Measurements from ENCODE around the gene SV2A.

The SV2A gene

GRCh38 chr1:149888999-149889289 lies 28.7 kb downstream of the SV2A start:
- ChIA-PET CTCF (interaction anchor here (0.9 to 2.4 kb wide), 10 partner anchors 14 to 298 kb away, joined by 3 to 14 read pairs (median 4); partner anchors contain the start of gene OTUD7B), POLR2A (interaction anchor here (2.6 to 4.0 kb wide), 4 partner anchors 40 to 298 kb away, joined by 6 to 48 read pairs (median 22); partner anchors contain the start of genes MTMR11 and SF3B4)
- 0 out of 2 replicates have a peak, but pooled peaks cover 2% of the 10 kb centered on the region for H3K4me1 ChIP-seq (ENCODE audit: control insufficient read depth, insufficient read depth, low read length)
- TF ChIP-seq ZNF626 (tag by site-specific recombination; IDR thresholded peaks at IDR 0.05) (no peak), ZNF280D (tag by site-specific recombination; IDR thresholded peaks at IDR 0.05) (no peak), IKZF3 (tag by site-specific recombination; IDR thresholded peaks at IDR 0.05) (0 out of 2 replicates have a peak, but pooled peaks have one; percentile 14), BCL6B (tag by site-specific recombination; IDR thresholded peaks at IDR 0.05) (peak; percentile 71; the same call in 1 of the 2 replicates), ZNF366 (tag by site-specific recombination; conservative IDR thresholded peaks at IDR 0.05) (peak; percentile 17), MYNN (tag by site-specific recombination; IDR thresholded peaks at IDR 0.05; ENCODE audit: borderline replicate concordance) (no peak), ZBTB48 (tag by site-specific recombination; IDR thresholded peaks at IDR 0.05) (peak; percentile 99), ZNF658 (tag by site-specific recombination; IDR thresholded peaks at IDR 0.05) (no peak), ZNF792 (tag by site-specific recombination; IDR thresholded peaks at IDR 0.05) (no peak), REST (tag by site-specific recombination; IDR thresholded peaks at IDR 0.05) (no peak), ZNF341 (tag by site-specific recombination; IDR thresholded peaks at IDR 0.05; ENCODE audit: low read depth) (no peak)
- no peaks in the 10 kb centered on the region for H3K36me3 ChIP-seq (ENCODE audit: control insufficient read depth in 2 of 2, insufficient read depth in 1 of 2, low read length in 2 of 2)
- no peaks in the 10 kb centered on the region for H3K9me3 ChIP-seq (ENCODE audit: control insufficient read depth, insufficient read depth, low read depth, low read length)
- peak overlapping the region; percentile 72 for H3K27ac ChIP-seq (ENCODE audit: extremely low read depth, low read depth, low read length)
- H3K4me3 ChIP-seq (ENCODE audit: low read depth, low read length), result peak overlapping the region; percentile 64

GRCh38 chr1:149888247-149888998 lies 29.2 kb downstream of the SV2A start:
- Histone ChIP-seq H3K4me3 (ENCODE audit: low read depth, low read length) (peak overlapping the region; percentile 64), H3K36me3 (ENCODE audit: control insufficient read depth in 2 of 2, insufficient read depth in 1 of 2, low read length in 2 of 2) (no peaks in the 10 kb centered on the region), H3K27ac (ENCODE audit: extremely low read depth, low read depth, low read length) (peak overlapping the region; percentile 72), H3K4me1 (ENCODE audit: control insufficient read depth, insufficient read depth, low read length) (0 out of 2 replicates have a peak, but pooled peaks cover 2% of the 10 kb centered on the region), H3K9me3 (ENCODE audit: control insufficient read depth, insufficient read depth, low read depth, low read length) (no peaks in the 10 kb centered on the region)
- ChIA-PET CTCF (interaction anchor here (0.6 to 2.4 kb wide), 12 partner anchors 14 to 299 kb away, joined by 3 to 14 read pairs (median 4); partner anchors contain the start of gene OTUD7B), POLR2A (interaction anchor here (0.6 to 4.0 kb wide), 21 partner anchors 10 to 476 kb away, joined by 3 to 48 read pairs (median 6); partner anchors contain the start of genes BOLA1, MTMR11, OTUD7B and RPRD2)
- TF ChIP-seq BCL6B (tag by site-specific recombination; IDR thresholded peaks at IDR 0.05) (no peak), OSR2 (tag by site-specific recombination; IDR thresholded peaks at IDR 0.05) (no peak), GLI4 (tag by site-specific recombination; IDR thresholded peaks at IDR 0.05) (no peak; the same call in 1 of the 2 replicates), ZNF239 (tag by site-specific recombination; IDR thresholded peaks at IDR 0.05) (no peak), ZNF837 (tag by site-specific recombination; IDR thresholded peaks at IDR 0.05) (no peak), GLIS1 (tag by site-specific recombination; IDR thresholded peaks at IDR 0.05) (0 out of 2 replicates have a peak, but pooled peaks have one; percentile 25), ELK4 (IDR thresholded peaks at IDR 0.05; ENCODE audit: borderline replicate concordance, low read depth, low read length) (no peak), ZNF692 (tag by site-specific recombination; IDR thresholded peaks at IDR 0.05) (0 out of 2 replicates have a peak, but pooled peaks have one; percentile 60), MEIS1 (CRISPR knock-in tag; IDR thresholded peaks at IDR 0.05; ENCODE audit: borderline replicate concordance) (no peak), ZSCAN30 (tag by site-specific recombination; IDR thresholded peaks at IDR 0.05) (peak; percentile 66; the same call in 1 of the 2 replicates), ZNF560 (tag by site-specific recombination; IDR thresholded peaks at IDR 0.05; ENCODE audit: borderline replicate concordance) (no peak)
